SH-SY5Y (cell line): Measurements from ENCODE around the gene SLC6A9.

ENCODE experiments used
- GATA2 ChIP-seq: IDR thresholded peaks from 2 replicates; pipeline ENCODE4 v1.6.1; 2011; ENCODE audit warnings: mild to moderate bottlenecking, low read depth, low read length
- GATA3 ChIP-seq: IDR thresholded peaks from 2 replicates; pipeline ENCODE4 v1.6.1; 2011; ENCODE audit warnings: low read depth, mild to moderate bottlenecking, low read length, moderate library complexity

The SLC6A9 gene

GRCh38 chr1:43993206-43993914 lies 37.9 kb downstream of the SLC6A9 start:
- TF ChIP-seq GATA2 = no peak
- TF ChIP-seq GATA3 = no peak

GRCh38 chr1:43992232-43992995 lies 38.8 kb downstream of the SLC6A9 start:
- TF ChIP-seq GATA2 (no peak), GATA3 (no peak)

GRCh38 chr1:43991476-43992231 lies 39.6 kb downstream of the SLC6A9 start, which contains the start of gene CCDC24:
Gene CCDC24, plus strand, starts transcription at chr1:43991599. Its CDS starts 280 bp downstream, at chr1:43991879.
- TF ChIP-seq GATA3 (no peak), GATA2 (no peak)

GRCh38 chr1:43991200-43991475 lies 40.1 kb downstream of the SLC6A9 start:
- TF ChIP-seq GATA3 (no peak), GATA2 (no peak)

GRCh38 chr1:43990271-43991199 lies 40.7 kb downstream of the SLC6A9 start:
- TF ChIP-seq GATA3 (no peak), GATA2 (no peak)

GRCh38 chr1:43987159-43987902 lies 43.9 kb downstream of the SLC6A9 start:
- TF ChIP-seq GATA3 (no peak), GATA2 (no peak)

GRCh38 chr1:43986712-43987111 lies 44.5 kb downstream of the SLC6A9 start:
- no peak for TF ChIP-seq GATA2

- TF ChIP-seq GATA3 (no peak), GATA2 (no peak)
Observed at GRCh38 chr1:43985984-43986595, 45.2 kb downstream of the SLC6A9 start.

- no peak for TF ChIP-seq GATA3
- TF ChIP-seq GATA2 = no peak
Observed at GRCh38 chr1:43984855-43985254, 46.4 kb downstream of the SLC6A9 start.

GRCh38 chr1:43983253-43983899 lies 47.9 kb downstream of the SLC6A9 start:
- TF ChIP-seq GATA3 (no peak), GATA2 (no peak)

- no peak for TF ChIP-seq GATA2
- no peak for TF ChIP-seq GATA3
Observed at GRCh38 chr1:43982808-43983207, 48.5 kb downstream of the SLC6A9 start.

- TF ChIP-seq GATA3 = no peak
- TF ChIP-seq GATA2 = no peak
Observed at GRCh38 chr1:43982241-43982640, 49.0 kb downstream of the SLC6A9 start.
